ENCODE measurements around the gene ABCC1.

ABCC1 gene

DNA sequence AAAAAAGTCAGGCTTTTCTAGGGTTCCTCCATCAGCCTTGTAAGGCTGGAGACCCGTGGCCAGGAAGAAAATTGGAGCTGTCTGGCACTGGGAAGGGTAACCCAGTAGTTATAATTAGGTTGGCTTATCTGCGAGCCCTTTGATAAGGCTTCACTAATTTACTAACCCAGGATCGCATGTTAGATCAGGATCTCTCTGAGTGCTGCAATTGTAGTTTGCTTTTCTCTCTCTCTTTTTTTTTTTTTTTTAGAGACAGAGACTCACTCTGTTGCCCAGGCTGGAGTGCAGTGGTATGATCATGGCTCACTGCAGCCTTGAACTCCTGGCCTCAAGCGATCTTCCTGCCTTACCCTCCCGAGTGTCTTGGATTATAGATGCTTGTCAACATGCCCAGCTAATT is 17.0 kb downstream of the ABCC1 start:
- in situ Hi-C loops (cut with HindIII; ENCODE audit: low sequenced_read_pairs) = no loop called here

GRCh38 chr16:15966836-15967546 is 17.6 kb downstream of the ABCC1 start:
- in situ Hi-C loops (cut with HindIII; ENCODE audit: low sequenced_read_pairs) = no loop called here

- in situ Hi-C loops (cut with HindIII; ENCODE audit: low sequenced_read_pairs) = no loop called here
Measured at GRCh38 chr16:15967655-15968315, 18.4 kb downstream of the ABCC1 start.

GRCh38 chr16:15970202-15970601 is 20.8 kb downstream of the ABCC1 start:
- in situ Hi-C loops (cut with HindIII; ENCODE audit: low sequenced_read_pairs) = no loop called here

- in situ Hi-C loops (cut with HindIII; ENCODE audit: low sequenced_read_pairs) = no loop called here
Measured at GRCh38 chr16:15970743-15971439, 21.5 kb downstream of the ABCC1 start.

DNA sequence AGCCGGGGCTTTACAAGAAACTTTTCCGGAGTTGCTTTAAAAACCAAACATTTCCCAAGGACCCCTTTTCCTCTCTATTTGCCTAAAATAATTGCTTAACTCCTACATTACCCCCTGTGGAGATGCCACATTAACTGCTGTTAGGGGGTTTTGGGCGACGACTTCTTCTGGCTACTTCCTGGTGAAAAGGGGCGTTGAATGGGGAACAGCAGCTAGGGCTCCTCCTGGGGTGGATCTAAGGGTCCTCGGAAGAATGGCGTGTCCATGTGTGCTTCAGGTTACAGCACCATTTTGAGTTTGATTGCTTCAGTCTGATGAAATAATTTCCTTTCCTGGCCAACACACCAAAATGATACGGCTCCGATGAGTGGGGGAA is 22.0 kb downstream of the ABCC1 start:
- in situ Hi-C loops (cut with HindIII; ENCODE audit: low sequenced_read_pairs) = no loop called here

DNA sequence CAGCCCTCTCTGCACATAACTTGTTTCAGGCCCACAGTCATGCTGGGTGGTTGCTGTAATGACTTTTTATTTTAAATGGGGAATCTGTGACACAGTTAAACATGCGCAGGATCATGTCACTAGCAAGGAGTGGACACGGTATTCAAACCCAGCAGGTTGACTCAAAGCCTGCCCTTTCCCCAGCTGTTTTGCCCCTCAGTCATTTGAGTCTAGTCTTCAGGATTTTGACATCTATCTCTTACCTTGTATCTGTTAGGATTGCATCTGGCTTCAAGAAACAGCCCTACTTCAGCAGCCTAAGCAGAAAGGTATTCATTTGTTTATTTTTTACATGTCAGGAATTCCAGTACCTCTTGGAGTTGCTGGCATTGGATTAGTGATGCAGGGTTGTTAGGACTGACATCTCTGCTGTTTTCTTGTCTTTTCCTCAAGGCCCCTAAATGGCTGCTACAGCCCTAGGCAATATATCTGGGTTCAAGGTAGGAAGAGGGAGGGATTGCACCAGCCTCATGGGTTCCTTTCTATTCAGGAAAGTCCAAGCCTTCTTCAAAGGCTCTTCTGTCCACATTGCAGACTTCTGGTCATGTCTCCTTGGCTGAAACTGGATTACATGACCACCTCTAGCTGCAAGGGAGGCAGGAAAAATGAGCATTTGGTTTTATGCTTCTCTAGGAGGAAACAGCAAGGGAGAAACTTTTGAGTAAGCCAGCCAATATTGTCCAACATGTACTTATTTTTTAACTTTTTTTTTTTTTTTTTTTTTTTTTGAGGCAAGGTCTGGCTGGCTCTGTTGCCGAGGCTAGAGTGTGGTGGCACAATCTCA is 22.8 kb downstream of the ABCC1 start:
- in situ Hi-C loops (cut with HindIII; ENCODE audit: low sequenced_read_pairs) = no loop called here

DNA sequence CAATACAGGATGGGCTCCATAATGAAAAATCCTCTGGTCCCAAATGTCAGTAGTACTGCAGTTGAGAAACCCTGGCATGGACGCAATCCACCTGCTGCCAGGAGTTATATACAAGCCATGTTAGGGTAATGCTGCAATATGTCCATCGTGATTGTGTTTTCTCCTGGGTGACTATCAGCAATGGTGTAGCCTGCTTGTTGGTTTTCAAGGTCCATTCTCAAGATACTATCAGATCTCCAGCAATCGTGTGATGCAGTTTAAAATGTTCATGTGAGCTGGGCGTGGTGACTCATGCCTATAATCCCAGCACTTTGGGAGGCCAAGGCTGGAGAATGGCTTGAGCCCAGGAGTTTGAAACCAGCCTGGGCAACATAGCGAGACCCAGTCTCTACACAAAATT is 24.0 kb downstream of the ABCC1 start:
- in situ Hi-C loops (cut with HindIII; ENCODE audit: low sequenced_read_pairs) = no loop called here

DNA sequence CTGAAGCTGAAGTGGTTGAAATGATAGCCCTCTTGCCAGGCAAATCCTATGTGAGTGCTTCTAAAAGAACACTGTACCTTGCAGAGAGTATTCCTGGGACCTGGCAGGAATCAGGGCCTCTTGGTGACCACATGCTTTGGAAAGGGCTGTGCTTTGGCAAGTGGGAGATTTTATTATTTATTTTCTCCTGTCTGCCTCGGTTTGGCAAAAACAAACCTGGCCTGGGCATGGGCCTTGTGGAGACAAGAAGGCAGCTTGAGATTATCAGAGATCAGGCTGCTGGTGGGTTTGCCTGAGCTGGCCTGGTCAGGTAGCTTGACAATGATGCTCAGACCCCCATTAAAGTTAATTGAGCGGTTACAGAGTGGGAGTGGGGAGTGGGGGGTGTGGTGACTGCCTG is 24.6 kb downstream of the ABCC1 start:
- in situ Hi-C loops (cut with HindIII; ENCODE audit: low sequenced_read_pairs) = no loop called here

DNA sequence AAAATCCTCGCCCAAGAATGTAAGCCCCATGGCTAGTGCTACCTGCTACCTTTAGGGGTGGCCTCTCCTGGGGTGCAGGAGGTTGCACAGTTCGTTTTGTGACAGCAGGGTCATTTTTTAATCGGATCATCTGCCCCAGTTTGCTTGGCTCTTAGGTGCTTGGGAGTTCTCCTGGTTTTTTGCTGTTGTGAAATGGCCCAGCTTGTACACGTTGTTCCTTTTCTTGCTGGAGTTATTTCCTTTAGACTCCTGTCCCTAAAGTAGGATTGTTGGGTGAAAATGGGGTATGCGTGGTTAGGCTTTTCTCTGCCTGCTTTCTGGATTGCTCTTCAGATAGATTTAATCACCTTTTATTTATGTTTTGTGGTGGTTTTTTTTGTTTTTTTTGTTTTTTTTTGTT is 25.8 kb downstream of the ABCC1 start:
- in situ Hi-C loops (cut with HindIII; ENCODE audit: low sequenced_read_pairs) = loop anchor here (25.0 kb wide), 1 partner anchor 88 kb away; the partner anchor contains the start of gene CEP20

DNA sequence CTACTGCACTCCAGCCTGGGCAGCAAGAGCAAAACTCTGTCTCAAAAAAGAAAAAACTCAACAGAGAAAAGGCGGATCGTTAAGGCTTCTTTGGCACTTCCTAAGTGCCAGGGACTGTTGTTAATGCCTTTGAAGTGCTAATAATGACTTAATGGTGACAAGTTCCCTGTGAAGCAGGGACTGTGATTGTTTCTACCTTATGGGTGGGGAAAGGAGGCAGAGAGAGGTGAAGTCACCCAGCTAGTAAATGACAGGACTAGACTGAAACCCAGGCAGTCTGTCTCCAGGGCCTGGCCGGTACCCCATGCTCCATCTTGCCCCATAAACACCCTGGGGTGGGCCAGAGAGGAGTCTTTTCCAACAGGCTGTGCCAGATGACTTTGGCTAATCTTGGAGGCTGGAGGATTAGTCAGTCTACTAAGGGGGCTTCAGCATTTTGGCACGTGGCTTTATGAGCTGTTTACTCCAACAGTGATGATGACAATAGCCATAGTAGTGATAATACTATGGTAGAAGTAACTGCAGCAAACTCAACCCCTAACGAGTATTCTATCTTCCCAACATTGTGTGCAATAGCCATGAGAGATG is 26.9 kb downstream of the ABCC1 start:
- in situ Hi-C loops (cut with HindIII; ENCODE audit: low sequenced_read_pairs) = loop anchor here (25.0 kb wide), 1 partner anchor 89 kb away; the partner anchor contains the start of gene CEP20

DNA sequence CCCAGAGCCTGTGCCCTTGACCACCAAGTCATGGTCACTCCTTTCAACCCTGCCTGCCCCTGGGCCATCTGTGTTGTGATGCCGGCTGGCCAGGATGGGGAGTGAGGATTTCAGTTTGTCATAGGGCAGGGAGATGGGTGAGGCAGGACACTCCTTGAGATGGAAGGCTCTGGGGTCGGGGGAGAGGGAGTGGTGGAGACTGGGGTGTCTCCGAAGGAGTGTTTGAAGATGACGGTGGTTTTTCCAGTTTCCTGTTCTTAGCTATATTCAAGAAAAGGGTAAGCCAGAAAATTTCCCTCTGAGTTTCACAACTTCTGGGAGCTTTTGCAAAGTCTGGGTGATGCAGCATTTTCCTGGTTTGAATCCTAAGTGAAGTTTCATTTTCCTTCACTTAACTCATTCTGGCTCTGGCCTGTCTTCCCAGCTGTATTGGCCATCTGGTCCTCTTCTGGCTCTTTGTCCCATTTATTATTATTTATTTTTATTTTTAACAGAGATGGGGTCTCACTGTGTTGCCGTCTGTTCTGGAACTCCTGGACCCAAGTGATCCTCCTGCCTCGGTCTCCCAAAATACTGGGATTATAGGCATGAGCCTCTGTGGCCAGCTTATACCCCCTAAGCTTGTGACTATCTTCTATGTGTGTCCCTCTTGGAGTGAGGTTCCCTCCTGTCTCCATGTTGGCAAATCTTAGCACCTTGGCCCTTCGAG is 27.7 kb downstream of the ABCC1 start:
- in situ Hi-C loops (cut with HindIII; ENCODE audit: low sequenced_read_pairs) = loop anchor here (25.0 kb wide), 1 partner anchor 90 kb away; the partner anchor contains the start of gene CEP20

DNA sequence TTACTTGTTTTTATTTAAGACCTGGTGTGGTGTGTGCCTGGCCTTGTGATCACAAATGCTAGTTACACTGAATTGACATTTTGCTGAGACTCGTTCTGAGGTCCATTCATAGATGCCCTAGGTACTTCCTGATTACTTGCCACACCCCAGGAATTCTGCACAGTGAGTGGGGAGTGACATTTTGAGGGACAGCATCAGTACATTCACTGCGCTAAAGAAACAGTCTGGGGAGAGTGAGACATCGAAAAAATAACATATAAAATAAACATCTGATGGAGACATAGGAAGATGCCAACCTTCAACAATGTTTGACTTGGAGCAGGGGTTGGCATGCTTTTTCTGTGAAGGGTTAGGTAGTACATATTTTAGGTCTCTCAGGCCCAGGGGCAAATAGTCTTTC is 30.4 kb downstream of the ABCC1 start:
- in situ Hi-C loops (cut with HindIII; ENCODE audit: low sequenced_read_pairs) = loop anchor here (25.0 kb wide), 1 partner anchor 92 kb away; the partner anchor contains the start of gene CEP20

DNA sequence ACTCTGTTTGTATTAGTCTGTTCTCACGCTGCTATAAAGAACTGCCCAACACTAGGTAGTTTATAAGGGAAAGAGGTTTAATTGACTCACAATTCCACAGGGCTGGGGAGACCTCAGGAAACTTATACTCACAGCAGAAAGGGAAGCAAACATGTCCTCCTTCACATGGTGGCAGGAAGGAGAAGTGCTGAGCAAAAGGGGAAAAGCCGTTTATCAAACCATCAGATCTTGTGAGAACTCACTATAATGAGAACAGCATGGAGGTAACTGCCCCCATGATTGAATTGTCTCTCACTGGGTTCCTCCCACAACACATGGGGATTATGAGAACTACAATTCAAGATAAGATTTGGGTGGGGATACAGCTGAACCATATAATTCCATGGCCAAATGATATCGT is 30.9 kb downstream of the ABCC1 start:
- in situ Hi-C loops (cut with HindIII; ENCODE audit: low sequenced_read_pairs) = loop anchor here (25.0 kb wide), 1 partner anchor 93 kb away; the partner anchor contains the start of gene CEP20

- in situ Hi-C loops (cut with HindIII; ENCODE audit: low sequenced_read_pairs) = loop anchor here (25.0 kb wide), 1 partner anchor 94 kb away; the partner anchor contains the start of gene CEP20
Measured at GRCh38 chr16:15981382-15981781, 32.0 kb downstream of the ABCC1 start.

- in situ Hi-C loops (cut with HindIII; ENCODE audit: low sequenced_read_pairs) = loop anchor here (25.0 kb wide), 1 partner anchor 95 kb away; the partner anchor contains the start of gene CEP20
Measured at GRCh38 chr16:15982194-15982915, 32.9 kb downstream of the ABCC1 start.

GRCh38 chr16:15983898-15984297 is 34.5 kb downstream of the ABCC1 start:
- in situ Hi-C loops (cut with HindIII; ENCODE audit: low sequenced_read_pairs) = loop anchor here (25.0 kb wide), 1 partner anchor 97 kb away; the partner anchor contains the start of gene CEP20

DNA sequence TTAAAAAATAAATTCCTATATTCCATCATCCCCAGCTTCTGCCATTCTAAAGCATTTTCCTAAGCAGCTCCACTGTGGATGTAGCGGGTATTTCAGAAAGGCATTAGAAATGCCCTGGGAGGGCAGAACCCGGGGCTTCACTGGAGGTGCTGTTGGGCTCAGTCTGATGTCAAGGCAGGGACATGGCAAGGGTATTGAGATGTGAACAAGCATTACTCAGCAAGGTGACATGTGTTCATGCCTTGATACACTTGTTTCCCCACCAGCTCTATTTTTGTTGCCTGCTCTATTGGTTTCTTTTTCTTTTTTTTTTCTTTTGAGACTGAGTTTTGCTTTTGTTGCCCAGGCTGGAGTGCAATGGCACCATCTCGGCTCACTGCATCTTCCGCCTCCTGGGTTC is 35.7 kb downstream of the ABCC1 start:
- in situ Hi-C loops (cut with HindIII; ENCODE audit: low sequenced_read_pairs) = loop anchor here (25.0 kb wide), 1 partner anchor 98 kb away; the partner anchor contains the start of gene CEP20

DNA sequence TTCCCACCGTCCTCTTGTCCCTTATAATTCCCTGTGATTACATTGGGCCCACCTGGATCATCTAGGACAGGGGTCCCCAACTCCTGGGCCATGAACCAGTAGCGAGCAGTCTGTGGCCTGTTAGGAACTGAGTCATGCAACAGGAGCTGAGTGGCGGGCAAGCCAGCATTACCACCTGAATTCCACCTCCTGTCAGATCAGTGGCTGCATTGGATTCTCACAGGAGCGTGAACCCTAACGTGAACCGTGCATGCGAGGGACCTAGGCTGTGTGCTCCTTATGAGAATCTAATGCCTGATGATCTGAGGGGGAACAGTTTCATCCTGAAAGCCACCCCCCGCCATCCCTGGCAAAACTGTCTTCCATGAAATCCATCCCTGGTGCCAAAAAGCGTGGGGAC is 36.8 kb downstream of the ABCC1 start:
- in situ Hi-C loops (cut with HindIII; ENCODE audit: low sequenced_read_pairs) = loop anchor here (25.0 kb wide), 1 partner anchor 99 kb away; the partner anchor contains the start of gene CEP20
